Muscle of leg (tissue), 11 donors: ENCODE measurements around the gene AK1. TPM values are rescaled to one million over a fixed set of nuclear protein-coding genes. Genes with fewer than 3 reads are reported as not detected.
A peak's percentile ranks its signal among the peaks of the same experiment; 100 is the strongest.

Experiments
- DNase-seq: peaks from one replicate; pipeline ENCODE4 v3.0.0; 2013
- H3K27ac ChIP-seq: one replicate; pipeline ENCODE4 v1.5.1; 2013; ENCODE audit warnings: mild to moderate bottlenecking, low read length, control low read depth
- H3K27me3 ChIP-seq: one replicate; pipeline ENCODE4 v1.6.1; 2013; ENCODE audit warnings: low read length; ENCODE audit not compliant: control insufficient read depth, insufficient read depth
- H3K36me3 ChIP-seq: one replicate; pipeline ENCODE4 v1.6.1; 2013; ENCODE audit warnings: low read length; ENCODE audit not compliant: control insufficient read depth, insufficient read depth
- H3K4me1 ChIP-seq: one replicate; pipeline ENCODE4 v1.6.1; 2013; ENCODE audit warnings: low read length; ENCODE audit not compliant: control insufficient read depth, insufficient read depth
- H3K4me3 ChIP-seq: one replicate; pipeline ENCODE4 v1.5.1; 2013; ENCODE audit warnings: low read length, control low read depth
- H3K9me3 ChIP-seq: replicated peaks from 2 replicates; pipeline ENCODE4 v1.6.1; 2013; ENCODE audit warnings: low read depth, low read length; ENCODE audit not compliant: control insufficient read depth
- WGBS: methylation state at CpG from one replicate; pipeline ENCODE4 v1.1.5; 2013; ENCODE audit warnings: missing lambda C conversion rate; ENCODE audit not compliant: insufficient coverage; 5-methylcytosine and 5-hydroxymethylcytosine counted together
- polyA plus RNA-seq, 8 donors: library from polyadenylated mRNA; unstranded; fragments of 120-200 nt; gene quantifications; one replicate each; pipeline versions ENCODE4 v1.2.1 to v1.2.3, GENCODE V29; 2013; ENCODE audit warnings: inconsistent platforms in 1 of 8, low replicate concordance in 1 of 8; ENCODE audit not compliant: insufficient read length in 8 of 8, insufficient read depth in 1 of 8
- total RNA-seq: library from RNA; stranded (reverse); fragments of 120-200 nt; gene quantifications from one replicate; pipeline ENCODE4 v1.2.4, GENCODE V29; 2013

AK1 gene
- total and polyA plus RNA-seq, 9 donors, result 579 to 1,396 (median 1,100) TPM

GRCh38 chr9:127869310-127870152 lies 7.9 kb downstream of the AK1 start:
- Histone ChIP-seq H3K27me3 (no peaks in the 10 kb centered on the region), H3K27ac (peak overlapping the region; percentile 21), H3K4me1 (peaks cover 30% of the 10 kb centered on the region), H3K4me3 (no peak overlapping the region), H3K36me3 (peaks cover 72% of the 10 kb centered on the region), H3K9me3 (no peaks in the 10 kb centered on the region)
- WGBS, result 87% methylated on average over 12 of the region's 18 CpGs
- DNase-seq, result peak; percentile 88

DNA sequence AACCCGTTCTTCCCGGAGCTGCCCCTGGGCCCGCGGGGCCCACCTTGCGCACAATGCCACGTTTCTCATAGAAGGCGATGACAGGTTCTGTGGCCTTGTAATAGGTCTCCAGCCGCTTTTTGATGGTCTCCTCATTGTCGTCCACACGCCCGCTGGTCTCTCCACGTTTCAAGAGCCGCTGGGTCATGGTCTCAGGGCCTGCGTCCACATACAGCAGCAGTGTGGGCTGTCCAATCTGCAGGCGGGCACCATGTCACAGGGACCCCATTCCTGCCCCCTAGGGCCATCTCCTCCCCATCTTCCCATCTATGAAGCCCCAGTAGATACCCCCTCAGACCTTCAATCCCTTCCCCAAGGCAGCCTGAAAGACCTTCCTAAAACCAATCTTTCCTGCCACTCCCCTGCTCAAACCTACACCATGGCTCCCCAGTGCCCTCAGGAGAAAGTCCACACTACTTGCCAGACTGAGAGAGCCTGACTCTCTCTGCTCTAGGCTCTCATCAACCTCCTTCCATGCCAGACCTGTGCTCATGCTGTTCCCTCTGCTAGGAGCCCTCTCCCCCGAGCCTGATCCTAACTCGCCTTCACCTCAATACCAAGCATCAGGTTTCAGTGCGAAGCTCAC lies 9.1 kb downstream of the AK1 start:
- 86% methylated on average over 18 of the region's 18 CpGs for WGBS
- no peak for DNase-seq
- H3K4me1 ChIP-seq, result peaks cover 18% of the 10 kb centered on the region
- no peaks in the 10 kb centered on the region for H3K27me3 ChIP-seq
- no peak overlapping the region for H3K27ac ChIP-seq
- no peaks in the 10 kb centered on the region for H3K9me3 ChIP-seq
- no peak overlapping the region for H3K4me3 ChIP-seq
- peaks cover 67% of the 10 kb centered on the region for H3K36me3 ChIP-seq

- Histone ChIP-seq H3K4me3 (no peak overlapping the region), H3K9me3 (no peaks in the 10 kb centered on the region), H3K27me3 (no peaks in the 10 kb centered on the region), H3K4me1 (peaks cover 15% of the 10 kb centered on the region), H3K27ac (no peak overlapping the region), H3K36me3 (peaks cover 59% of the 10 kb centered on the region)
- 79% methylated on average over 27 of the region's 30 CpGs for WGBS
- no peak for DNase-seq
Measured at GRCh38 chr9:127867356-127868277, 9.9 kb downstream of the AK1 start.

GRCh38 chr9:127866535-127866934 lies 10.9 kb downstream of the AK1 start:
- Histone ChIP-seq H3K4me1 (peaks cover 24% of the 10 kb centered on the region), H3K9me3 (no peaks in the 10 kb centered on the region), H3K36me3 (peaks cover 48% of the 10 kb centered on the region), H3K27ac (no peak overlapping the region), H3K27me3 (no peaks in the 10 kb centered on the region), H3K4me3 (no peak overlapping the region)
- WGBS, result 87% methylated on average over 10 of the region's 13 CpGs
- no peak for DNase-seq

DNA sequence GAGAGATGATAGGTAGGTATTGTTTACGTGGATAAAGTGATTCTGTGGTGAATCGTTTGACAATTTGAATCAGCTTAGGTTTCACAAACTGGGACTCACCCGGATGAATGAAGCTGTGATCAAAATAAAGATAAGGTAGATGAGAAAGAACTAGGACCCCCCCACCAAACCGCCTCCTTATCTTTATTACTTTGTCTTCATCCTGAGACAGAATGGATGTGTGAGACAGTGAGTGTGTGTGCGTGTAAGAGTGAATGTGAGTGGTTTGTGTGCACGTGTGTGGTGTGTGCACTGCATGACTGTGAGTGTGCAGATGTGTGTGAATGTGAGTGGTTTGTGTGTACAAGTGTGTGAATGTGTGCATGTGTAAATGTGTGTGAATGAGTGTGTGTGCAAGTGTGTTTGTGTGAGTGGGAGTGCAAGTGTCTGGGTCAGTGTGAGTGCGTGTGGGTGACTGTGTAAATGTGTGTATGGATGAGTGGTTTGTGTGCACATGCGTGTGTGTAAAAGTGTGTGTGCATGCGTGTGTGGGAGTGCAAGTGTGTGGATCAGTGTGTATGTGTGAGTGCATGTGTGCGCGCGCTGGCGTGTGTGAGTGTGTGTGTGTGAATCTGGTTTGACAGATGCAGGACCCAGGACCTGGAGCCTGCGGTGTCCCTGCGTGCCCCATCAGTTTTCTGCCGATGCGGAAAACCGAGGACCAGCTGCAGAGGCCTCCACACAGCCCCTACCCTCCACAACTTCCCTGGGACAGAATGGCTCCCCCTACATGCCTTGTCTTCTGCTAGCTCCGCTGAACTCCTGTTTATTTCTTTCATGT lies 11.6 kb downstream of the AK1 start:
- no peak overlapping the region for H3K27ac ChIP-seq
- H3K27me3 ChIP-seq, result no peaks in the 10 kb centered on the region
- H3K4me1 ChIP-seq, result peaks cover 31% of the 10 kb centered on the region
- no peak overlapping the region for H3K4me3 ChIP-seq
- H3K36me3 ChIP-seq, result peaks cover 42% of the 10 kb centered on the region
- H3K9me3 ChIP-seq, result no peaks in the 10 kb centered on the region
- no peak for DNase-seq
- WGBS, result 74% methylated on average over 17 of the region's 19 CpGs

DNA sequence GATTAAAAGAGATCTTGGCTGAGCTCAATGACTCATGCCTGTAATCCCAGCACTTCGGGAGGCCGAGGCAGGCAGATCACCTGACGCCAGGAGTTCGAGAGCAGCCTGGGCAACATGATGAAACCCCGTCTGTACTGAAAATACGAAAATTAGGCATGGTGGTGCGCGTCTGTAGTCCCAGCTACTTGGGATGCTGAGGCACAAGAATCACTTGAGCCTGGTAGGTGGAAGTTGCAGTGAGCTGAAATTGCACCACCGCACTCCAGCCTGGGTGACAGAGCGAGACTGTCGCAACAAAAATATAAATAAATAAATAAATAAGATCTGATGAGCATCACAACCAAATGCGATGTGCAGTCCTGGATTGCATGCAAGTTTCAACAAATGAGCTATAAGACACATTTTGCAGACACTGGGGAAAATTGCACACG lies 14.3 kb downstream of the AK1 start:
- H3K27ac ChIP-seq, result no peak overlapping the region
- H3K9me3 ChIP-seq, result no peaks in the 10 kb centered on the region
- WGBS, result 45% methylated on average over 8 of the region's 13 CpGs
- no peak overlapping the region for H3K4me3 ChIP-seq
- H3K27me3 ChIP-seq, result no peaks in the 10 kb centered on the region
- peaks cover 20% of the 10 kb centered on the region for H3K36me3 ChIP-seq
- no peak for DNase-seq
- peaks cover 37% of the 10 kb centered on the region for H3K4me1 ChIP-seq

GRCh38 chr9:127862075-127863011 lies 15.1 kb downstream of the AK1 start:
- WGBS, result 32% methylated on average over 19 of the region's 29 CpGs
- H3K4me1 ChIP-seq, result peaks cover 45% of the 10 kb centered on the region
- H3K4me3 ChIP-seq, result no peak overlapping the region

DNA sequence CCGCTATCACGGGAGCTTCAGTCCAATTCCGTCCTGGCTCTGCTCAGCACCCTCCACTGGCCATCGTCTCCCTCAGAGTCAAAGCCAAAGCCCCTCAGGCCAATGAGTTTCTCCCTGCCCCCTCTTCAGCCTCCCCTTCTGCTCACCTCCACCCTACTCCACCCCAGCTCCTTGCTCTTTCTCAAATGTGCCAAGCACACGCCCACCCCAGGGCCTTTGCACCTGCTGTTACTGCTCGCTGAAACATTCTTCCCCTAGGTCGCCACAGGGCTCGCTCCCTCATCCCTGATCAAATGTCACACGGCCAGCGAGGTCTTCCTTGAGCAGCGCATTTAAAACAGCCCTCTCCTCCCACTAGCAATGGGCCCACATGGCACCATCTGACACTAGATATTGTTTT lies 16.7 kb downstream of the AK1 start:
- WGBS, result 85% methylated on average over 8 of the region's 11 CpGs
- Histone ChIP-seq H3K27ac (no peak overlapping the region), H3K9me3 (no peaks in the 10 kb centered on the region), H3K4me3 (no peak overlapping the region), H3K27me3 (no peaks in the 10 kb centered on the region), H3K4me1 (peaks cover 59% of the 10 kb centered on the region), H3K36me3 (peaks cover under 1% of the 10 kb centered on the region)
- DNase-seq, result no peak

More at GRCh38 chr9:127862075-127863011, 15.1 kb downstream of the AK1 start:
- Histone ChIP-seq H3K9me3 (no peaks in the 10 kb centered on the region), H3K27ac (peak overlapping the region; percentile 69), H3K27me3 (no peaks in the 10 kb centered on the region), H3K36me3 (peaks cover 11% of the 10 kb centered on the region)
- peak; percentile 87 for DNase-seq

DNA sequence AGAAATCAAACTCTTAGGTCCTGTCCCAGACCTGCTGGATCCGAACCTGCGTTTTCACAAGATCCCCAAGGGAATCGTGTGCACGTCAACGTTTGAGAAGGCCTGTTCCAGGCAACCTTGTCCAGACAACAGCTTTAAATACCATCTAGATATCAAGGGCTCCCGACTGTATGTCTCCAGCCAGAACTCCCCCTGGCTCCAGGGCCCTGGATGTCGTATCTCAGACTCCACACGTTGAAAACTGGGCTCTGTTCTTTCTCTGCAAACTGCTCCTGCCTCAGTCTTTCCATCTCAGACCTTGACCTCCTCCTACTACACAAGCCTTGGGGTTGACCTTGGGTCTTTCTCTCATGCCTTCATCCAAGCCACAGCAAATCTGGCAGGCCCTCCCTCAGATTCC lies 17.2 kb downstream of the AK1 start:
- Histone ChIP-seq H3K27ac (no peak overlapping the region), H3K9me3 (no peaks in the 10 kb centered on the region), H3K36me3 (no peaks in the 10 kb centered on the region), H3K27me3 (no peaks in the 10 kb centered on the region), H3K4me3 (no peak overlapping the region), H3K4me1 (peaks cover 59% of the 10 kb centered on the region)
- no peak for DNase-seq
- WGBS, result 33% methylated on average over 8 of the region's 8 CpGs
